DOHH2 (cell line): ENCODE measurements around the gene CYP4F11.

Source experiments
- EZH2phosphoT487 ChIP-seq: fragments of 200-600 bp; sonication (generic); IDR thresholded peaks from 2 replicates; pipeline ENCODE4 v1.6.1; 2017; ENCODE audit warnings: borderline replicate concordance, mild to moderate bottlenecking, antibody characterized with exemption, low read length, moderate library complexity, mixed read lengths
- TF ChIP-seq, protein P1 (sequence below): fragments of 200-600 bp; sonication (generic); IDR thresholded peaks from one replicate; pipeline ENCODE4 v1.5.1; 2014; ENCODE audit warnings: antibody characterized with exemption, mild to moderate bottlenecking, low read depth, low read length; ENCODE audit not compliant: poor library complexity, severe bottlenecking

DNA sequence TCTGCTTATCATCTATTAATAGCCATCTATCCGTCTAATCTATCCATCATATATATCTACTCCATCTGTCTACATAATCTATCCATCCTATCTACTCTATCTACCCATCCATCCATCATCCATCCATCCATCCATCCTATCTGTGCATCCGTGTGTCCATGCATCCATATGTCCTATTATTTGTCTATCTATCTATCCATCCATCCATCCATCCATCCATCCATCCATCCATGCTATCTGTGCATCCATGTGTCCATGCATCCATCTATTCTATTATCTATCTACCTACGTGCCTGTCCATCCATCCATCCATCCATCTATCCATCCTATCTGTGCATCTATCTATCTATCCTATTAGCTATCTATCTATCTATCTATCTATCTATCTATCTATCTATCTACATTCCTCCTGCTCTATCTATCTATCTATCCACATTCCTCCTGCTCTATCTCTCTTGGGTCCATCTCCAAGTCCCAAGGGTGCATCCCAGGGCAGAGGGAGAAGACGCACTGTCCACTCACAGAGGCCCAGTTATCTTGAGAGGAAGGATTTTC lies 38.4 kb downstream of the CYP4F11 start:
- TF ChIP-seq, protein P1, sequence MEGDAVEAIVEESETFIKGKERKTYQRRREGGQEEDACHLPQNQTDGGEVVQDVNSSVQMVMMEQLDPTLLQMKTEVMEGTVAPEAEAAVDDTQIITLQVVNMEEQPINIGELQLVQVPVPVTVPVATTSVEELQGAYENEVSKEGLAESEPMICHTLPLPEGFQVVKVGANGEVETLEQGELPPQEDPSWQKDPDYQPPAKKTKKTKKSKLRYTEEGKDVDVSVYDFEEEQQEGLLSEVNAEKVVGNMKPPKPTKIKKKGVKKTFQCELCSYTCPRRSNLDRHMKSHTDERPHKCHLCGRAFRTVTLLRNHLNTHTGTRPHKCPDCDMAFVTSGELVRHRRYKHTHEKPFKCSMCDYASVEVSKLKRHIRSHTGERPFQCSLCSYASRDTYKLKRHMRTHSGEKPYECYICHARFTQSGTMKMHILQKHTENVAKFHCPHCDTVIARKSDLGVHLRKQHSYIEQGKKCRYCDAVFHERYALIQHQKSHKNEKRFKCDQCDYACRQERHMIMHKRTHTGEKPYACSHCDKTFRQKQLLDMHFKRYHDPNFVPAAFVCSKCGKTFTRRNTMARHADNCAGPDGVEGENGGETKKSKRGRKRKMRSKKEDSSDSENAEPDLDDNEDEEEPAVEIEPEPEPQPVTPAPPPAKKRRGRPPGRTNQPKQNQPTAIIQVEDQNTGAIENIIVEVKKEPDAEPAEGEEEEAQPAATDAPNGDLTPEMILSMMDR: no peak
- no peak for TF ChIP-seq EZH2phosphoT487
